ENCODE data around the gene PRAMEF18.
"Not testable (repeated sequence)": the region's sequence is repeated elsewhere in the genome, so short reads cannot be mapped to it uniquely, and the experiment has no call there.

The PRAMEF18 gene, protein sequence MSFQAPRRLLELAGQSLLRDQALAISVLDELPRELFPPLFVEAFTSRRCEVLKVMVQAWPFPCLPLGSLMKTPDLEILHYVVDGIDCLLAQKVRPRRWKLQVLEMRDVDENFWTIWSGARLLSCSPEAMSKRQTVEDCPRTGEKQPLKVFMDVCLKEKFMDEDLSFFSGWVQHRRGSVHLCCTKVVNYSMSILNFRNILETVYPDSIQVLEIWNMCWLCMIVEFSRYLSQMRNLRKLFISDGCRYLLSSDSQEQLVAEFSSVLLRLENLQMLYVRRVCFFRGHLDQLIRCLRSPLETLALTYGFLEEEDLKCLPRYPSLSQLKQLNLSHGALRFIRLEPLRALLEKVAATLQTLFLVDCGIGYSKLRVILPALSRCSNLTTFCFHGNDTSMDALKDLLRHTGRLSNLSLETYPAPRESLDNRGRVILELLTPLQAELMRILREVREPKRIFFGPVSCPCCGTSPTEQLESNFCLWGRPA

DNA sequence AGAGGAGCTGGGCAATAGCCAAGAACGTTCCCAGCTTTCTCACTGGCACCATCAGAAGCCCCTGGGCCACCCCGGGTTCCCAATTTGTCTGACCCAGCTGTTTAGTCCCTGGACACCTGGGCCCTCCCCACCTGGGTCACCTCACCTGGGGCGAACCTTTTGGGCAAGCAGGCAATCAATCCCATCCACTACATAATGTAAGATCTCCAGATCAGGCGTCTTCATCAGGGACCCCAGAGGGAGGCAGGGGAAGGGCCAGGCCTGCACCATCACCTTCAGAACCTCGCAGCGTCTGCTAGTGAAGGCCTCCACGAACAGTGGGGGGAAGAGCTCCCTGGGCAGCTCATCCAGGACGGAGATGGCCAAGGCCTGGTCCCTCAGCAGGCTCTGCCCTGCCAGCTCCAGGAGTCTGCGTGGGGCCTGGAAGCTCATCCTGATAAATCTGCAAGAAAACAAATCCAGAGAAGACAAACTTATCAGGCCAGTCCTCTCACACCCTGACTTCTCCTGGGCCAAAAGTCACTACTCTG, at the start of gene PRAMEF18:
PRAMEF18 (minus strand) TSS at position 480 of the 530 bp plus-strand sequence; CDS start at position 432, 48 bp downstream.
- H3K4me3 ChIP-seq (ENCODE audit: low read depth, low read length), result not testable (repeated sequence)

DNA sequence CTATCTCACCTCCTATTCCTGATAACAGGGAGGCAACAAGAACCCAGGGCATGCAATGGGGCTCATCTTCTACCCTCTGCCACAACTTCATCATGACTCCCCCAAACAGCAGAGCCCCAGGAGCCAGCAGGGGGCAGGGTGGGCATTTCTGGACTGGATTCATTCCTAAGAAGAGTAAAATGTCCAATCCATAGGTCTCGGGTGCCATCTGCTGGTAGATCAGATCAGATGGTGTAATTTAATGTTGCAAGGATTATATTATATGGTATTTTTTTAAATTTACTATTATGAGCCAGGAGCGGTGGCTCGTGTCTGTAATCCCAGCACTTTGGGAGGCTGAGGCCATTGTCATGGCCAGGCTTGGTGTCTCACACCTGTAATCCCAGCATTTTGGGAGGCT, 39.2 kb upstream of the PRAMEF18 start:
- not testable (repeated sequence) for H3K4me3 ChIP-seq (ENCODE audit: low read depth, low read length)

DNA sequence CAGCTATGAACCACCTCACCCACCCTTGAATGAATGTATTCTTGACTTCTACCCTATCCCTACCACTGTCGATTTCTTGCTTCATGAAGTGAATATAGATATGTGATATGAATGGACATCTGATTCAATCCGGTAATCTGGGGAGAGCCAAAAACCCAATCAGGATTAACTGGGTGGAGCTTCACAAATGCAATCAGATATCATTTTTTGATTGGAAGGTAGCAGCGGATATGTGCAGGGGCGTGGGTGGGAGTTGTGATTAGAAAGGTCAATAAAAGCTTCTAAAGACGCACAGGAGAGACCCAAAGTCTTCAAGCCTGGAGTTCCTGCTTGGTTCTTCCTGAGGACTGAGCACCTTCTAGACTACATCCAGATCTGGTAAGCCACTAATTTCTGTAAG, 27.9 kb upstream of the PRAMEF18 start, which contains the start of gene PRAMEF5:
PRAMEF5 (plus strand) TSS at position 301 of the 400 bp plus-strand sequence. CDS start 5,071 bp downstream, outside the sequence.
- not testable (repeated sequence) for H3K4me3 ChIP-seq (ENCODE audit: low read depth, low read length)

DNA sequence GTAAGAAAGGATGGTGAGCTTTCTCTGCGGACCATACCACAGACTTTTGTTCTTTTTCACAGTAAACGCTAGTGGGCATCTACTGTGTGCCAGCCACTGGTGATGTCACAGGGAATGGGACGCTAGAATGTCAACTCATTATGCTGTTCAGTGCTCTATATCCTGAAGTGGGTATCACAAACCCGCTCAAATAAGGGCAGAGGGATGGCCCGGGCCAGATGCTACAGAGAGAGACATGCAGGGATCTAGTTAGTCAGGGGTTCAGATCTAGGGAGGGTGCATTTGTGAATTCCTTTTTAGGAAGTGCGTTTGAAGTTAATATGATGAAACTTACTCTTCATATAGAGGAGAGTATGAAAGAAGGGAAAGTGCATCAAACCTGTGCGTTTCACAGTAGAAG, 21.2 kb upstream of the PRAMEF18 start:
- H3K4me3 ChIP-seq (ENCODE audit: low read depth, low read length), result not testable (repeated sequence)

DNA sequence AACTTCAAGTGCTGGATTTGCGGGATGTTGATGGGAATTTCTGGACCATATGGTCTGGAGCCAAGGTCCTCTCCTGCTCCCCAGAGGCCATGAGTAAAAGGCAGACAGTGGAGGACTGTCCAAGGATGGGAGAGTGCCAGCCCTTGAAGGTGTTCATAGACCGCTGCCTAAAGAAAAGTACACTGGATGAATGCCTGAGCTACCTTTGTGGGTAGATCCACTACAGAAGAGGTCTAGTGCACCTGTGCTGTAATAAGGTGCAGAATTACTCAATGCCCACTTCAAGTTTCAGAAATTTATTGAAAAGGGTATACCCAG, 20.6 kb upstream of the PRAMEF18 start:
- not testable (repeated sequence) for H3K4me3 ChIP-seq (ENCODE audit: low read depth, low read length)

DNA sequence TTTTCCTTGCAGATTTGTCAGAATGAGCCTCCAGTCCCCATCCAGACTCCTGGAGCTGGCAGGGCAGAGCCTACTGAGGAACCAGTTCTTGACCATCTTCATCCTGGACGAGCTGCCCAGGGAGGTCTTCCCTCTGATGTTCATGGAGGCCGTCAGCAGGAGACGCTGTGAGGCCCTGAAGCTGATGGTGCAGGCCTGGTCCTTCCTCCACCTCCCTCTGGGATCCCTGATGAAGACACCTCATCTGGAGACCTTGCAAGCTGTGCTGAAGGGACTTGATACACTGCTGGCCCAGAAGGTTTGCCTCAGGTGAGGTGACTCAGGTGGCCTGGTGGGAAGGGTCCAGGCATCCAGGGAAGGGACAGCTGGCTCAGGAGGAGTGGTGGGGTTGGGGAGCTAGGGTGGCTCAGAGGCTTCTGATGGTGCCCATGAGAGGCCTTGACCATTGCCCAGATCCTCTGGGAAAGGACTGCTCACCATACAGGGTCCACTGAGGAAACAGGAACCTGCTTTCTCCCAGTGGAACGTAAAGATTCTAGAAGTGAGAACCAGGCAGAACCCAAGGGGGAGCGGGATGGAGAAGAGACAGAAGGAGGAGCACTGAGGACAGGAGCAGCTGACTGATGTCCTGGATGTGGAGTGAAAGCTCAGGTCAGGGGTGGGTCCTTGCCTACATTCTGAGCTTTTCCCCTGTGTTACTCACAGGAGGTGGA, 20.0 kb upstream of the PRAMEF18 start:
- H3K4me3 ChIP-seq (ENCODE audit: low read depth, low read length), result not testable (repeated sequence)

DNA sequence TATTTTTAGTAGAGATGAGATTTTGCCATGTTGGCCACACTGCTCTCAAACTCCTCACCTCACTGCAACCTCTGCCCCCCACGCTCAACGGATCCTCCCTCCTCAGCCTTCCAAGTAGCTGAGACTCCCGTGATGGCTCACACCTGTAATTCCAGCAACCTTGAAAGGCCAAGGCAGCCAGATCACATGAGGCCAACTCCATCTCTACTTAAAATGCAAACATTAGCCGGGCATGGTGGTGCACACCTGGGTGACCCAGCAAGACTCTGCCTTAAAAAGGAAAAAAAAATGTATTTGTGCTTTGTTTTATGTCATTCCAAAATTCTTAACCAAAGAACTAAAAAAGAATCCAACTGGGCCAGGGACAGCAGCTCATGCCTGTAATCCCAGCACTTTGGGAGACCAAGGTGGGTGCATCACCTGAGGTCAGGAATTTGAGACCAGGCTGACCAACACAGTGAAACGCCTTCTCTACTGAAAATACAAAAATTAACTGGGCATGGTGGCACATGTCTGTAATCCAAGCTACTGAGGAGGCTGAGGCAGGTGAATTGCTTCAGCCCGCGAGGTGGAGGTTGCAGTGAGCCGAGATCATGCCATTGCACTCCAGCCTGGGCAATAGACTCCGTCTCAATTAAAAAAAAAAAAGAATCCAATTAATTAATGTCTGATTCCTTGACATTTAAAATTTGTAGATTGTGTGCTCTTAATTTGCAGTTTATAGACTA, 17.7 kb upstream of the PRAMEF18 start:
- not testable (repeated sequence) for H3K4me3 ChIP-seq (ENCODE audit: low read depth, low read length)

DNA sequence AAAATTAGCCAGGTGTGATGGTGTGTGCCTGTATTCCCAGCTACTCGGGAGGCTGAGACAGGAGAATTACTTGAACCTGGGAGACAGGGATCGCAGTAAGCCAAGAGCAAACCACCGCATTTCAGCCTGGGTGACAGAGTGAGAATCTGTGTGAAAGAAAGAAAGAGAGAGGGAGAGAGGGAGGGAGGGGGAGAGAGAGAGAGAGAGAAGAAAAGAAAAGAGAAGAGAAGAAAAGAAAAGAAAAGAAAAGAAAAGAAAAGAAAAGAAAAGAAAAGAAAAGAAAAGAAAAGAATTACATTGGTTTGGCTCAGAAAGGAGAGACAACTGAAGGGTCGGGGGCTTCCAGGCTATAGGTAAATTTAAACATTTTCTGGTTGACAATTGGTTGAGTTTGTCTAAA, 13.7 kb upstream of the PRAMEF18 start:
- H3K4me3 ChIP-seq (ENCODE audit: low read depth, low read length), result not testable (repeated sequence)

DNA sequence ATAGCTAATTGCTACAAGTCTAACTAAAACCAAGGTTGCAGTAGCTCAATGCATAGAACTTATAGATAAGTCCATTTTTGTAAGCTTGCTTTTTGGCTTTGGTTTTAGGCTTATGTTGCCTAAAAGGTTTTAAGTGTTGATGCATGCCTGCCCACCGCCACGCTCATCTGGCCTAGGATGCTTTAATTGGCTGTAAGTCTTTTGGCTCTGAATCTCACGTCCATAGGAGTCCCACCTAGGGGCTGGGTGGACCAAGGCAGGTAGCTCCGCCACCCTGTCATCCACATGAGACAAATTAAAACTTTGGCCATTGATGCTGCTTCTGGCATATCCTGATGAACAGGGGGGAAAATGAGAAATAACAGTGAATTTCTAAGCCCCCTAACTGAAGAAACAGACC, 11.6 kb upstream of the PRAMEF18 start:
- H3K4me3 ChIP-seq (ENCODE audit: low read depth, low read length), result not testable (repeated sequence)

DNA sequence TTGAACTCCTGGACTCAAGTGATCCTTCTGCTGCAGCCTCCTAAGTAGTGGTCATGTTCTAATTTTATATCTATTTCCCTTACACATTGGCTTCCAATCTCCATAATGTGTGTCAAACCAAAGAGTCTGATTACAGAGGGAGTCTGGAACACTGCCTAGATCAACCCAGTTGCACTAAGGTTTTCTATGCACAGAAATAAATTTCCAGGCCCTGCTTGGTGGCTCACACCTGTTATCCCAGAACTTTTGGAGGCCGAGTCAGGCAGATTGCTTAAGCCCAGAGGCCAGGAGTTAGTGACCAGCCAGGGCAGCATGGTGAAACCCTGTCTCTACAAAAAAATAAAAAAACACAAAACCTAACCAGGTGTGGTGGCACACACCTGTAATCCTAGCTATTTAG, 8.1 kb upstream of the PRAMEF18 start:
- not testable (repeated sequence) for H3K4me3 ChIP-seq (ENCODE audit: low read depth, low read length)

DNA sequence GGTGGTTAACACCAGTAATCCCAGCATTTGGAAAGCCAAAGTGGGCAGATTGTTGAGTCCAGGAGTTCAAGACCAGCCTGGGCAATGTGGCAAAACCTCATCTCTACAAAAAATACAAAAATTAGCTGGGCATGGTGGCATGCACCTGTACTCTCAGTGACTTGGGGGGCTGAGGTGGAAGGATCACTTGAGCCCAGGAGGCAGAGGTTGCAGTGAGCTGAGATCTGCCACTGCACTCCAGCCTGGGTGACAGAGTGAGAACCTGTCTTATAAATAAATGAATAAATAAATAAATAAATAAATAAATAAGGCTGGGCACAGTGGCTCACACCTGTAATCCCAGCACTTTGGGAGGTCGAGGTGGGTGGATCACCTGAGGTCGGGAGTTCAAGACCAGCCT, 6.1 kb upstream of the PRAMEF18 start:
- H3K4me3 ChIP-seq (ENCODE audit: low read depth, low read length), result not testable (repeated sequence)

DNA sequence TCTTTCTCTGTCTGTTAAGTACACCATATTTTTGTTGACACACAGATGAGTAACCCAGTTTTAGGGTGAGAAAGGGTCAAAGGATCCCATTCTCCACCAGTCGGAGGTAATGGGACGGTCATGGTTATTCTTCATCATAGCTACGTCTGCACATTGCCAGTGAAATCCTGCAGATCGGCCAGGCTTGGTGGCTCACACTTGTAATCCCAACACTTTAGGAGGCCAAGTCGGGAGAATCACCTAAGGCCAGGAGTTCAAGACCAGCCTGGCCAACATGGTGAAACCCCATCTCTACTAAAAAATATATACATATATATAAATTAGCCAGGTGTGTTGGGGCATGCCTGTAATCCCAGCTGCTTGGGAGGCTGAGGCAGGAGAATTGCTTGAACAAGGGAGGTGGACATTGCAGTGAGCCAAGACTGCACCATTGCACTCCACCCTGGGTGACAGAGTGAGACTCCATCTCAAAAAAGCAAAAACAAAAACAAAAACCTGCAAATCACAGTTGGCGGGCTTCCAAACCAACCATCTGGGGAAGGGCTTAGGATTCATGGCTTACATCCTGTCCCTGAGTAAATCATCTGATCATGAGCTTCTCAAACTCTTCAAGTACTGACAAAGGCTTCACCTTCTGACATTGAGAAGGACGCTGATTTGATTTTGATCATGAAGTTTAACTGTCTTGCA, 5.3 kb upstream of the PRAMEF18 start:
- H3K4me3 ChIP-seq (ENCODE audit: low read depth, low read length), result not testable (repeated sequence)

DNA sequence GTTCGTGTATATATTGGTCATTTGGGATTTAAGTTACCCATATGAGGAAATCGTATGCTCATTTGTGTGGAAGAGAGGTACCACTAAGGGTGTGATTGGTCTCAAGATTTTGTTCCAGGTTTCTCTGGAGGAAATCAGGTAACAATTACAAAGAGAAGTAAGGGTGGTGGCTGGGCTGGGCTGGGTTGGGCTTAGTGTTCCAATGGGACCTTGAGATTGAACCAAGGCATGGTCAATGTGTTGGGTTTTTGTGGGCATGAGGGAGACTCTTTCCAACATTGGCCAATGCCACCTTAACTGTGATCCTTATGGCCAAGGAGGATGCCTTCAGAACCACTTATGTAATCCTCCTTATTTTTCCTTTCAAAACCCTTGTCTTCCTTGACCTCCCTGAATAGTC, 4.6 kb upstream of the PRAMEF18 start:
- H3K4me3 ChIP-seq (ENCODE audit: low read depth, low read length), result not testable (repeated sequence)

DNA sequence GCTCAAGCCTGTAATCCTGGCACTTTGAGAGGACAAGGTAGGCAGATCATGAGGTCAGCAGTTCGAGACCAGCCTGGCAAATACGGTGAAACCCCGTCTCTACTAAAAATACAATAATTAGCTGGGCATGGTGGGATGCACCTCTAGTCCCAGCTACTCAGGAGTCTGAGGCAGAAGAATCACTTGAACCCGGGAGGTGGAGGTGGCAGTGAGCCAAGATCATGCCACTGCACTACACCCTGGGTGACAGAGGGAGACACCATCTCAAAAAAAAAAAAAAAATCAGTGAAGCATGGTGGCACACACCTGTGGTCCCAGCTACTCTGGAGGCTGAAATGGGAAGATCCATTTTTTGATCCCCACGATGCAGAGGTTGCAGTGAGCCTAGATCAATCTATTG, 4.1 kb upstream of the PRAMEF18 start:
- not testable (repeated sequence) for H3K4me3 ChIP-seq (ENCODE audit: low read depth, low read length)

DNA sequence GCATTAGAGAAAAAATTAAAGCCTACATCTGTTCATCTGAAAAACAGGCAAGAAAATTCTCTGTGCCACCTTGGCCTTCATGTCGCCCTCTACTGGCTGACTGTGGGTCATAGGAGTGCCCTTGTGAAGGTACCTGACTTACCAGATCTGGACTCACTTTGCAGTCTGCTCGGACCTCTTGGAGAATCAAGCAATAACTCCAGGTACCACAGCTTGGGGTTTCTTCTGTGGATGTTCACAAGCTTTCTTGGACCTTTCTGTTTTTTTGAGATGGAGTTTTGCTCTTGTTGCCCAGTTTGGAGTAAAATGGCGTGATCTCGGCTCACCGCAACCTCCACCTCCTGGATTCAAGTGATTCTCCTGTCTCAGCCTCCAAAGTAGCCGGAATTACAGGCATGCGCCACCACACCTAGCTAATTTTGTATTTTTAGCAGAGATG, 2.4 kb upstream of the PRAMEF18 start:
- H3K4me3 ChIP-seq (ENCODE audit: low read depth, low read length), result no peak overlapping the region

DNA sequence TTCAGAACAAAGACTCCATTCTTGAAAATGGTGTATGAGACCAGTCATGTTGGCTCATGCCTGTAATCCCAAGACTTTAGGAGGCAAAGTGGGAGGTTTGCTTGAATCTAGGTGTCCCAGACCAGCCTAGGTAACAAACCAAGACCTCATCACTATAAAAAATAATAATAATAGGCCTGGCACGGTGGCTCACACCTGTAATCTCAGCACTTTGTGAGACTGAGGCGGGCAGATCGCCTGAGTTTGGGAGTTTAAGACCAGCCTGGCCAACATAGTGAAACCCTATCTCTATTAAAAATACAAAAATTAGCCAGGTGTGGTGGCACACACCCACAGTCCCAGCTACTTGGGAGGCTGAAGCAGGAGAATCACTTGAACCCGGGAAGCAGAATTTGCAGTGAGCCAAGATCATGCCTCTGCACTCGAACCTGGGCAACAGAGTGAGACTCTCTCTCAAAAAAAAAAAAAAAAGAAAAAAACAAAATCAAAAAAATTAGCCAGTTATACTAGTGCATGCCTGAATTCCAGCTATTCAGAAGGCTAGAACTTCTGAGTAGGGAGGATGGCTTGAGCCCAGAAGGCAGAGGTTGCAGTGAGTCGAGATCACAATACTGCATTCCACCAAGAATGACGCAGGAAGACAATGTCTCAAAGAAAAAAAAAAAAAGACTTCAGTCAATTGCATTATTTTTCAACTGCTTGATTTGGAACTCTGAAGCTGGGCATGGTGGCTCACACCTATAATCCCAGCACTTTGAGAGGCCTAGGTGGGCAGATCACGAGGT, 1.5 kb upstream of the PRAMEF18 start:
- H3K4me3 ChIP-seq (ENCODE audit: low read depth, low read length), result not testable (repeated sequence)

More for the DNA sequence above, 2.4 kb upstream of the PRAMEF18 start:
- TF ChIP-seq, protein P1, sequence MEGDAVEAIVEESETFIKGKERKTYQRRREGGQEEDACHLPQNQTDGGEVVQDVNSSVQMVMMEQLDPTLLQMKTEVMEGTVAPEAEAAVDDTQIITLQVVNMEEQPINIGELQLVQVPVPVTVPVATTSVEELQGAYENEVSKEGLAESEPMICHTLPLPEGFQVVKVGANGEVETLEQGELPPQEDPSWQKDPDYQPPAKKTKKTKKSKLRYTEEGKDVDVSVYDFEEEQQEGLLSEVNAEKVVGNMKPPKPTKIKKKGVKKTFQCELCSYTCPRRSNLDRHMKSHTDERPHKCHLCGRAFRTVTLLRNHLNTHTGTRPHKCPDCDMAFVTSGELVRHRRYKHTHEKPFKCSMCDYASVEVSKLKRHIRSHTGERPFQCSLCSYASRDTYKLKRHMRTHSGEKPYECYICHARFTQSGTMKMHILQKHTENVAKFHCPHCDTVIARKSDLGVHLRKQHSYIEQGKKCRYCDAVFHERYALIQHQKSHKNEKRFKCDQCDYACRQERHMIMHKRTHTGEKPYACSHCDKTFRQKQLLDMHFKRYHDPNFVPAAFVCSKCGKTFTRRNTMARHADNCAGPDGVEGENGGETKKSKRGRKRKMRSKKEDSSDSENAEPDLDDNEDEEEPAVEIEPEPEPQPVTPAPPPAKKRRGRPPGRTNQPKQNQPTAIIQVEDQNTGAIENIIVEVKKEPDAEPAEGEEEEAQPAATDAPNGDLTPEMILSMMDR (IDR thresholded peaks at IDR 0.05; ENCODE audit: low read depth, low read length), result no peak

All from WI38 (cell line).